T-cell (primary cell): ENCODE measurements around the gene CBFA2T2. TPM values are rescaled to one million over a fixed set of nuclear protein-coding genes. Genes with fewer than 3 reads are reported as not detected.

Experiments
- ATAC-seq, 4 experiments: fragments of 200-7000 bp in 3 of 4; fragments of 150-1000 bp in 1 of 4; cut with Tn5 transposase; replicated peaks in 1 of 4; 1 replicate in 3 of 4; 2 replicates in 1 of 4; pipeline ENCODE4 v1.10.0; 2021; ENCODE audit warnings: moderate library complexity in 3 of 4, mild to moderate bottlenecking in 2 of 4, moderate number of reproducible peaks in 1 of 4
- CTCF ChIA-PET, 2 donors: fragments of 300-600 bp; sonication (Branson Sonifier 250); formaldehyde crosslinking; loops; one replicate each; lab custom pipeline; 2022; ENCODE audit warnings: antibody characterized with exemption in 2 of 2; lab: Charles Lee
- POLR2A ChIA-PET, 2 donors: fragments of 300-600 bp; sonication (Branson Sonifier 250); formaldehyde crosslinking; loops; one replicate each; lab custom pipeline; 2022; ENCODE audit warnings: antibody characterized with exemption in 2 of 2; lab: Charles Lee
- DNase-seq, 35 experiments: peaks; one replicate each; pipeline versions ENCODE4 v3.0.0 to v3.0.0-alpha.2; 2013 to 2023
- H3K27ac ChIP-seq: one replicate; pipeline ENCODE4 v1.5.1; 2013; ENCODE audit warnings: low read length
- H3K27me3 ChIP-seq, 2 experiments: replicated peaks in 1 of 2; 1 replicate in 1 of 2; 2 replicates in 1 of 2; pipeline versions ENCODE4 v1.6.1 to v1.7.0; 2013; ENCODE audit warnings: low read length in 1 of 2, mixed read lengths in 1 of 2; ENCODE audit not compliant: control insufficient read depth in 2 of 2, insufficient read depth in 2 of 2; ENCODE audit errors: extremely low read depth in 1 of 2
- H3K36me3 ChIP-seq, 2 donors: 1 replicate in 1 of 2; 2 replicates in 1 of 2; pipeline versions ENCODE4 v1.6.1 to v1.7.0; 2013; ENCODE audit warnings: low read length in 1 of 2; ENCODE audit not compliant: control insufficient read depth in 2 of 2, insufficient read depth in 1 of 2; ENCODE audit errors: extremely low read depth in 1 of 2
- H3K4me1 ChIP-seq, 2 experiments: 1 replicate in 1 of 2; 2 replicates in 1 of 2; pipeline versions ENCODE4 v1.6.1 to v1.7.0; 2013; ENCODE audit warnings: low read length in 2 of 2, mixed read lengths in 1 of 2; ENCODE audit not compliant: insufficient read depth in 2 of 2, control insufficient read depth in 1 of 2; ENCODE audit errors: extremely low read depth in 1 of 2
- H3K4me3 ChIP-seq, 2 donors: 1 replicate in 1 of 2; 2 replicates in 1 of 2; pipeline versions ENCODE4 v1.5.1 to v1.7.0; 2013; ENCODE audit warnings: mild to moderate bottlenecking in 2 of 2, low read length in 1 of 2, moderate library complexity in 1 of 2; ENCODE audit not compliant: control insufficient read depth in 1 of 2; ENCODE audit errors: extremely low read depth in 1 of 2
- H3K9me3 ChIP-seq: 2 replicates; pipeline ENCODE4 v1.7.0; 2013
- H3K27ac Mint-ChIP-seq, 2 donors: one replicate each; pipeline ENCODE4 v1.8.0; 2020 to 2021; ENCODE audit warnings: mild to moderate bottlenecking in 2 of 2, mixed read lengths in 2 of 2
- H3K27me3 Mint-ChIP-seq, 2 donors: one replicate each; pipeline ENCODE4 v1.8.0; 2021 to 2022; ENCODE audit warnings: mixed read lengths in 2 of 2
- H3K36me3 Mint-ChIP-seq: one replicate; pipeline ENCODE4 v1.8.0; 2021; ENCODE audit warnings: mixed read lengths
- H3K4me1 Mint-ChIP-seq, 3 donors: one replicate each; pipeline ENCODE4 v1.8.0; 2020 to 2022; ENCODE audit warnings: mixed read lengths in 3 of 3, mild to moderate bottlenecking in 1 of 3
- H3K4me3 Mint-ChIP-seq, 3 donors: one replicate each; pipeline ENCODE4 v1.8.0; 2020 to 2022; ENCODE audit warnings: mild to moderate bottlenecking in 3 of 3, mixed read lengths in 3 of 3, moderate library complexity in 3 of 3
- H3K9me3 Mint-ChIP-seq, 3 donors: one replicate each; pipeline ENCODE4 v1.8.0; 2020 to 2022; ENCODE audit warnings: mixed read lengths in 3 of 3
- WGBS: methylation state at CpG from one replicate; pipeline ENCODE4 v1.1.5; 2013; ENCODE audit warnings: missing lambda C conversion rate; ENCODE audit not compliant: insufficient coverage; 5-methylcytosine and 5-hydroxymethylcytosine counted together
- total RNA-seq, 35 experiments: library from RNA in 6 of 35; stranded (reverse) in 6 of 35; fragments of 120-200 nt in 1 of 35; gene quantifications; one replicate each; pipeline versions ENCODE4 v1.2.1 to v1.2.4 and lab custom pipeline; 2013 to 2026

The CBFA2T2 gene
- total RNA-seq, 5 donors from 2014 or later (not counting 1 experiment from before 2014, with no cell fraction given) = 25.2 to 34.2 (median 31.0) TPM

DNA sequence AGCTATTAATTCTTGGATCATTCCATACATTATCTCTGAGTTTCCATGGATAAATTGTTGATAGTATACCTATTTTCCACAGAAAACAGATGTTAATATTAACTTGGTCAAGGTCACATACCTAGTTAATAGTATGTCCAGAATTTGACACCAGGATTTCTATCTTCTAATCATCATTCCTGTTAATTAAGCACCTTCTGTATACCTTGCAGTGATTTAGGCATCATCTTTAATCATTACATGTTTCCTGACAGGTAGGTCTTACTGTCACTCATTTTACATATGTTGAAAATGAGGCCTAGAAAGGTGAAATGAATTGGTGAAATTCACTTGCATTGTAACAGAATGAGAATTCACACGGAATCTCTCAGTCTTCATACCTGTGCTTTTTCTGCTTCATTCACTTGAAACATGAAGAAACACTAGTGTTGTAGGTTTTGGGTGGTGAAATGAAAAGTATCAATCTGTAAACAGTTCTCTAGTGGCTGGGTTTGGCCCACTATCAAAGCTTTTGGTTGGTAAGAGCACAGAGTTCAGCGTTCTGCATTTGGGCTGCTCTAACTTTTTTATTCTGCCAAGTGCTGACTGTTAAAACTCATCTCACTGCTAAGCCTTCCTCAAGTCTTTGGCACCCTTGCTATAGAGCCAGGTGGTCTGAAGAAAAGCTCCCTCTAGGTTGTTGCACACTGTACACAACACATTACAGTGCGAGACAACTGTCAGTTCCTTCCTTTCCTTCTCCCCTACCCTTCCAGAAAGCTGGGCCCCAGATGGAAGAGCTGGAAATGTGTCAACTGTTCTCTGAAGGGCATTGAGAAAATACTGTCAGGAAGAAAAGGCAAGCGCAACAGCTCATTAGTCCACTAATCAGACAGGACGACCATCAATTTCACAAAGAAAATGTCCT lies 114.4 kb downstream of the CBFA2T2 start:
- peaks cover 10 to 18% (median 10%) of the 10 kb centered on the region in 3 donors for H3K4me1 Mint-ChIP-seq
- 100% methylated on average over 1 of the region's 5 CpGs for WGBS
- ChIA-PET POLR2A (interaction anchor here in 1 of 2 donors (0.6 kb wide), 1 partner anchor 125 kb away, joined by 4 read pairs; no protein-coding TSS in a partner anchor), CTCF (no interaction called here)
- ATAC-seq = no peak
- H3K9me3 ChIP-seq = no peaks in the 10 kb centered on the region
- no peak overlapping the region for H3K27ac Mint-ChIP-seq
- no peak for DNase-seq
- no peaks in the 10 kb centered on the region for H3K4me1 ChIP-seq
- no peaks in the 10 kb centered on the region for H3K27me3 ChIP-seq
- H3K9me3 Mint-ChIP-seq = no peaks in the 10 kb centered on the region
- peaks cover 52% of the 10 kb centered on the region for H3K36me3 Mint-ChIP-seq
- no peaks in the 10 kb centered on the region for H3K27me3 Mint-ChIP-seq
- H3K36me3 ChIP-seq = peaks cover 0 to 20% of the 10 kb centered on the region in 2 donors
- H3K4me3 ChIP-seq = no peak overlapping the region
- no peak overlapping the region for H3K4me3 Mint-ChIP-seq
- no peak overlapping the region for H3K27ac ChIP-seq

DNA sequence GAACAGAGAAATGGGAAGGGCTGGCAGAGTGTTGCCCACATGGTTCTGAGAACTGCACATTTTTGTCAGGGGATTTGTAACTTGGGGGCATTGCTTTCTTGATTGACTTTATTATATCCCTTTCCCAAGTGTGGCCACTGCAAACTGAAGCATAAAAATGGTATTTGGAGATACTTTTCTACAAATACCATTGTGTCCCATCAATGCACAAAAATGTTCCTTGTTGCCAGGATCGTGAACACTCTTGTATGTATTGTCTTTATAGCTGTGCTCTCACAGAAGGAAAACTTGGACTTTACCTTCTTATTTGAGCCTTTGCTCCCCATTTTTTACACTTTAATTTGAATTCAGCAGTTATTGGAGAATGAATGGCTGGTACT lies 115.1 kb downstream of the CBFA2T2 start:
- Histone ChIP-seq H3K27me3 (no peaks in the 10 kb centered on the region), H3K4me1 (no peaks in the 10 kb centered on the region), H3K4me3 (no peak overlapping the region), H3K27ac (no peak overlapping the region), H3K36me3 (peaks cover 0 to 20% of the 10 kb centered on the region in 2 donors), H3K9me3 (no peaks in the 10 kb centered on the region)
- Mint-ChIP-seq H3K4me3 (no peak overlapping the region), H3K36me3 (peaks cover 52% of the 10 kb centered on the region), H3K4me1 (peaks cover 10 to 21% (median 10%) of the 10 kb centered on the region in 3 donors), H3K9me3 (no peaks in the 10 kb centered on the region), H3K27me3 (no peaks in the 10 kb centered on the region), H3K27ac (no peak overlapping the region)
- POLR2A ChIA-PET = interaction anchor here in 1 of 2 donors (0.6 kb wide), 1 partner anchor 126 kb away, joined by 4 read pairs; no protein-coding TSS in a partner anchor
- ATAC-seq (no peak), DNase-seq (no peak)
- CTCF ChIA-PET = no interaction called here
- no CpG with 5 or more reads among the region's 1 CpG for WGBS

DNA sequence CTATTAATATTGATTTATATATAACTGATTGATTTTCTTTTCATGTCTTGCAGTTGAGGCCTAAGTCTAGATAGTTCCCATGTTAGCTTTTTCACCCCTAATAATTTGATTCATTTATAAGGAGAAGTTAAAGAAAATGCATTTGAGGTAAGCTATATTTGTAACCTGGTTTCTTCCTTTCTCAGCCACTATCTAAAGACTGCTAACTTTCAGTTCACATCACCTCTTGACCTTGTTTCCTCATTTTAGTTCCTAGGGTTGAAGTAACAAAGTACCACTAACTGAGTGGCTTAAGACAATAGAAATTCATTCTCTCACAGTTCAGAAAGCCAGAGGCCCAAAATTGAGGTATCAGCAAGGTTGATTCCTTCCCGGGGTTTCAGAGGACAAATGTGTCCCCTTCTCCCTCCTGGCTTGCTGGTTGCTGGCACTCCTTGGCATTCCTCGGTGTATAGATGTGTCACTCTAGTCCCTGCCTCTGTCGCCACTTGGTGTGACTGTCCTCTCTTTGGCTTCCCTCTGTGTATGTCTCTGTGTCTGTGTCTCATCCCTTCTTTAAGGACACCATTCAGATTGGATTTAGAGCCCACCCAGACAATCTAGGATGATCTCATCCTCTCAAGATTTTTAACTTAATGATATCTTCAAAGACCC lies 116.3 kb downstream of the CBFA2T2 start:
- H3K9me3 ChIP-seq = no peaks in the 10 kb centered on the region
- DNase-seq (no peak), ATAC-seq (no peak)
- H3K27me3 ChIP-seq = no peaks in the 10 kb centered on the region
- ChIA-PET POLR2A (no interaction called here), CTCF (no interaction called here)
- Mint-ChIP-seq H3K9me3 (no peaks in the 10 kb centered on the region), H3K4me1 (peaks cover 10 to 21% (median 10%) of the 10 kb centered on the region in 3 donors), H3K27me3 (no peaks in the 10 kb centered on the region), H3K4me3 (no peak overlapping the region), H3K27ac (no peak overlapping the region), H3K36me3 (peaks cover 56% of the 10 kb centered on the region)
- no peak overlapping the region for H3K4me3 ChIP-seq
- H3K27ac ChIP-seq = no peak overlapping the region
- no peaks in the 10 kb centered on the region for H3K4me1 ChIP-seq
- 75% methylated on average over 2 of the region's 3 CpGs for WGBS
- H3K36me3 ChIP-seq = peaks cover 0 to 27% of the 10 kb centered on the region in 2 donors

DNA sequence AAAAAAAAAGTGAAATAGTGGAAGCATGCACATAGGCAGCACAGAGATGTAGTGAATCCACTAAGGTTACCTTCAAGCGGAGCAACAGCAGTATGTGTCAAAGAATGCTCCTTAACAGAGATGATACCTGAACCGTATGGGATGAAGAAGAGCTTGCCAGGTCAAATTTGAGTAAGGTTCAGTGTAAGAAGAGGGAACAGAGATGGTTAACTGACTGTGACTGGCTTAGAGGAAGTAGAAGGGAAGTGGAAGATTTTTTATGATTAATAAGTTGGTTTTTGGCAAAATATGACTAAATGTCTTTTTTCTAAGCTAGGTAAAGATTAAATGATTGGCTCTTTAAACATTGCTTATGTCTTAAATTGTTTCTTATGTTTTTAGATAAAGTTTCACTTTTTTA lies 119.6 kb downstream of the CBFA2T2 start:
- CTCF ChIA-PET = interaction anchor here in 1 of 2 donors (0.6 kb wide), 1 partner anchor 30 kb away, joined by 7 read pairs; no protein-coding TSS in a partner anchor
- no peak overlapping the region for H3K27ac Mint-ChIP-seq
- no peaks in the 10 kb centered on the region for H3K27me3 Mint-ChIP-seq
- H3K36me3 ChIP-seq = peaks cover 10 to 53% of the 10 kb centered on the region in 2 donors
- POLR2A ChIA-PET = interaction anchor here in 1 of 2 donors (0.7 kb wide), 1 partner anchor 55 kb away, joined by 3 read pairs; no protein-coding TSS in a partner anchor
- no peak overlapping the region for H3K4me3 Mint-ChIP-seq
- no peak for DNase-seq
- no peaks in the 10 kb centered on the region for H3K27me3 ChIP-seq
- H3K9me3 ChIP-seq = no peaks in the 10 kb centered on the region
- no peak overlapping the region for H3K4me3 ChIP-seq
- H3K27ac ChIP-seq = no peak overlapping the region
- 100% methylated on average over 2 of the region's 2 CpGs for WGBS
- no peaks in the 10 kb centered on the region for H3K4me1 ChIP-seq
- peaks cover 0 to 4% (median 0%) of the 10 kb centered on the region in 3 donors for H3K4me1 Mint-ChIP-seq
- no peak for ATAC-seq
- H3K9me3 Mint-ChIP-seq = no peaks in the 10 kb centered on the region
- peaks cover 56% of the 10 kb centered on the region for H3K36me3 Mint-ChIP-seq

DNA sequence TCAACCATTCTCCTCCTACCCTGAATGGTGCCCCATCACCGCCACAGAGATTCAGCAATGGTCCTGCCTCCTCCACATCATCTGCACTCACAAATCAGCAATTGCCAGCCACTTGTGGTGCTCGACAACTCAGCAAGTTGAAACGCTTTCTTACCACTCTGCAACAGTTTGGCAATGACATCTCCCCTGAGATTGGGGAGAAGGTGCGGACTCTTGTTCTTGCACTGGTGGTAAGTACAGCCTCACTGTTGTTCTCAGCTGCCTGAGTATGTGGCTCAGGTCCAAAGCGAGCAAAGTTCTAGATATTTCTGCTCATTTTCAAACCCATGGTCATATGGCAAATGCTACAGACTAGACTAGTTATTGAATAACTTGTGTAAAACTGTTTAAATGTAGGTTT lies 121.2 kb downstream of the CBFA2T2 start:
- H3K27me3 ChIP-seq = no peaks in the 10 kb centered on the region
- Mint-ChIP-seq H3K9me3 (no peaks in the 10 kb centered on the region), H3K27ac (no peak overlapping the region), H3K27me3 (no peaks in the 10 kb centered on the region), H3K36me3 (peaks cover 61% of the 10 kb centered on the region), H3K4me3 (no peak overlapping the region), H3K4me1 (peaks cover 0 to 4% (median 0%) of the 10 kb centered on the region in 3 donors)
- CTCF ChIA-PET = no interaction called here
- 93% methylated on average over 3 of the region's 5 CpGs for WGBS
- H3K4me3 ChIP-seq = no peak overlapping the region
- no peaks in the 10 kb centered on the region for H3K4me1 ChIP-seq
- no peak for ATAC-seq
- no peak overlapping the region for H3K27ac ChIP-seq
- H3K9me3 ChIP-seq = no peaks in the 10 kb centered on the region
- no peak for DNase-seq
- POLR2A ChIA-PET = no interaction called here
- H3K36me3 ChIP-seq = peaks cover 10 to 68% of the 10 kb centered on the region in 2 donors

DNA sequence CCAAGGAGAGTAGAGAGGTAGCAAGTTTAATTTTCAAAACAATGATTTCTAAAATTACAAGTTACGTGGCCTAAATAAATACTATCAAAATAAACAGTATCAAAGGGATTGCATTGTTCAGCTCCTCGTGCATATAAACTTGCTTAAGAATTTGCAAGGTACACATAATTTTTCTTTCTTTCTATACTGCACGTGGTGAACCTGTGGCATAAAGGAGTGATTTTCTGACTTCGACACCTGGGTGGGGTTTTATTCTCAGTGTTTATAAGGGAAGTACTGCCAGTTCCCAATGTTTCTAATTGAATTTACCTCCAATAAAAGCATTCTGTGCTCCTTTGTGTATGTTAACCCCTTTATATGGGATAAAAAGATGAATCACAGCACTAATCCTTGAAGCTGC lies 122.1 kb downstream of the CBFA2T2 start:
- Mint-ChIP-seq H3K27me3 (no peaks in the 10 kb centered on the region), H3K36me3 (peaks cover 60% of the 10 kb centered on the region), H3K9me3 (no peaks in the 10 kb centered on the region), H3K27ac (no peak overlapping the region), H3K4me1 (peaks cover 0 to 4% (median 0%) of the 10 kb centered on the region in 3 donors), H3K4me3 (no peak overlapping the region)
- H3K36me3 ChIP-seq = peaks cover 10 to 67% of the 10 kb centered on the region in 2 donors
- ChIA-PET CTCF (no interaction called here), POLR2A (no interaction called here)
- no peak overlapping the region for H3K27ac ChIP-seq
- ATAC-seq (no peak), DNase-seq (no peak)
- WGBS = no CpG with 5 or more reads among the region's 4 CpGs
- H3K27me3 ChIP-seq = no peaks in the 10 kb centered on the region
- no peaks in the 10 kb centered on the region for H3K4me1 ChIP-seq
- H3K9me3 ChIP-seq = no peaks in the 10 kb centered on the region
- no peak overlapping the region for H3K4me3 ChIP-seq
